ENCODE data around the gene ATP2B1. TPM values are rescaled to one million over a fixed set of nuclear protein-coding genes. Genes with fewer than 3 reads are reported as not detected.

ATP2B1 gene
- total RNA-seq, 1 donor from 2014 or later: 19.5 TPM

DNA sequence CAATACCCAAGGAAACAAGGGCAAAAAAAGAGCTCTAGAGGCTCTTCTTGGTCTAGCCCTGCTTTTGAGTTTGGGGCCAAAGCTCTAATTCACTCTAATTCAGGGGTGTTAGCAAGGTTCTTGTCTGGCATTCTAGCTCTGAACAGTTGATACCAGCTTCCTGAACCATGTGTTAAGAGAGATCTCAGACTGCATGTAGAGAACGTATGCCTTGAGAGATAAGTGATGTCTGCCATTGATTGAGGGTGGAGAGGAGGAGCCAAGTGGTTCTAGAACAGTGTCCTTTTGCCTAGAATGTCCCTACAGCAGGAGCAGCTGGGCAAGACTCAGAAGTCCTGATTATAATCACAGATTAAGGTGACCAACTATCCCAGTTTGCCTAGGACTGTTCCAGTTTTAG, 164.6 kb downstream of the ATP2B1 start:
- intact Hi-C loops (cut with micrococcal nuclease): no loop called here

- intact Hi-C loops (cut with micrococcal nuclease): loop anchor here (1.0 to 2.0 kb wide), 9 partner anchors 164 to 1416 kb away; no protein-coding TSS in a partner anchor
These were observed 165.6 kb downstream of the ATP2B1 start for GRCh38 chr12:89542912-89543592.

- intact Hi-C loops (cut with micrococcal nuclease): loop anchor here (2.0 kb wide), 3 partner anchors 165 to 1367 kb away; no protein-coding TSS in a partner anchor
These were observed 166.4 kb downstream of the ATP2B1 start for GRCh38 chr12:89542236-89542635.

GRCh38 chr12:89540586-89540985, 168.1 kb downstream of the ATP2B1 start:
- intact Hi-C loops (cut with micrococcal nuclease): no loop called here

DNA sequence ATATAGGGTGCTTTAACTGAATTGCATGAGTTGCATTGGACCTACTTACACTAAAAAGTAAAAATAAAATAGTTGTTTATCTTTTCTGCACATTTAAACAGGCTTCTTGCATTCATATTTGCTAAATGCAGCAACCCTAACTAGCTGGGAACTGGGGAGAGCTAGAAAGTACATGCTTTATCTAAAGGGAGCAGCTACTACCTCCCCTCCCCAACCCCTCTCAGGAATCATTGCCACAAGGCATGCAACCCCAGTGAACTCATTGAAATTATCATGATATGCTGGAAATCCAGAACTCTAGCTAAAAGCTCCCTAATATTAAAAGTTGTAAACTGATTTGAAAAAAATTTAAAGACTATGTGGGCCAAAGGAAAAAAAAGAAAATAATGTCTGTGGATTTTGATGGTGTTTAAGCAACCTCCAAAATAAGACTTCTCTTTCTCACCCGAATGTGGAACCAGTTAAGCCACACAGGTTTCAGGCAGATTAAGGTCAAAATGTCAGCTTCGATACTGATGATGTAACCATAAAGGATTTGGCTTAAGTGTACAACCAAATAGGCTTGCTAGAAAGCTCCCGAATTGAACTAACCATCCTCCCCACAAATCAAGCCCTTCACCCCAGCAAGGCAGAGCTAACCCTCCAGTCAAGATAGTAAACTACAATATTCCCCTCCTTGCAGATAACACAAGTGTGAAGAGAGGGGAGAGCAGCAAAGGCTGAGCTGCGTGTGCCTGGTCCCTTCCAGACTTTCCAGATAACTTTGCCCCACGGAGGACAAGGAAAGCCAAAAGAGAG, 169.0 kb downstream of the ATP2B1 start:
- intact Hi-C loops (cut with micrococcal nuclease): no loop called here

- intact Hi-C loops (cut with micrococcal nuclease): no loop called here
These were observed 169.7 kb downstream of the ATP2B1 start for GRCh38 chr12:89538897-89539296.

Other genes starting within 250 kb of the ATP2B1 start
- gene GALNT4, start 184.0 kb downstream of the ATP2B1 start, total RNA-seq: 17.6 and 18.2 TPM in 2 replicates
- 32.8 and 33.1 TPM in 2 replicates for gene POC1B, start 182.8 kb downstream of the ATP2B1 start, total RNA-seq